OCI-LY1 (cell line): Measurements from ENCODE around the gene WNT16.
A peak's percentile ranks its signal among the peaks of the same experiment; 100 is the strongest.

ENCODE experiments used
- H2AFZ ChIP-seq: fragments of 200-600 bp; sonication (generic), shearing (Covaris generic); 2 replicates; pipeline ENCODE4 v1.6.0; 2014; ENCODE audit warnings: antibody characterized with exemption, mild to moderate bottlenecking, low read length
- H3F3A ChIP-seq: fragments of 200-600 bp; sonication (generic), shearing (Covaris generic); 2 replicates; pipeline ENCODE4 v1.6.0; 2014; ENCODE audit warnings: mild to moderate bottlenecking, antibody characterized with exemption, low read length, moderate library complexity; ENCODE audit not compliant: insufficient read depth
- H3K27ac ChIP-seq: fragments of 200-600 bp; sonication (generic); 2 replicates; pipeline ENCODE4 v1.5.1; 2014; ENCODE audit warnings: low read length, mixed run types, mild to moderate bottlenecking, low read depth; ENCODE audit not compliant: poor library complexity, severe bottlenecking
- H3K27me3 ChIP-seq: fragments of 200-600 bp; sonication (generic); 2 replicates; pipeline ENCODE4 v1.6.0; 2014; ENCODE audit warnings: antibody characterized with exemption, mild to moderate bottlenecking, low read length, moderate library complexity; ENCODE audit not compliant: insufficient read depth
- H3K36me3 ChIP-seq: fragments of 200-600 bp; sonication (generic); 2 replicates; pipeline ENCODE4 v1.6.1; 2014; ENCODE audit warnings: mild to moderate bottlenecking, antibody characterized with exemption, low read length, moderate library complexity, mixed read lengths; ENCODE audit not compliant: insufficient read depth
- H3K4me1 ChIP-seq: fragments of 200-600 bp; sonication (generic); 2 replicates; pipeline ENCODE4 v1.5.1; 2014; ENCODE audit warnings: mild to moderate bottlenecking, low read length, moderate library complexity; ENCODE audit not compliant: insufficient read depth, severe bottlenecking
- H3K4me2 ChIP-seq: fragments of 200-600 bp; sonication (generic), shearing (Covaris generic); 2 replicates; pipeline ENCODE4 v1.6.1; 2014; ENCODE audit warnings: low read length
- H3K4me3 ChIP-seq: fragments of 200-600 bp; sonication (generic); 2 replicates; pipeline ENCODE4 v1.5.1; 2014; ENCODE audit warnings: low read length, low read depth, mild to moderate bottlenecking, mixed read lengths; ENCODE audit not compliant: poor library complexity, severe bottlenecking
- H3K79me2 ChIP-seq: fragments of 200-600 bp; shearing (Covaris generic); 2 replicates; pipeline ENCODE4 v1.6.1; 2016; ENCODE audit warnings: mixed run types, low read length, mixed read lengths; ENCODE audit not compliant: insufficient read depth
- H3K9ac ChIP-seq: fragments of 200-600 bp; sonication (generic), shearing (Covaris generic); 2 replicates; pipeline ENCODE4 v1.6.1; 2014; ENCODE audit warnings: mild to moderate bottlenecking, low read length, mixed read lengths
- H3K9me2 ChIP-seq: fragments of 200-600 bp; sonication (generic), shearing (Covaris generic); 2 replicates; pipeline ENCODE4 v1.6.1; 2014; ENCODE audit warnings: low read depth, mild to moderate bottlenecking, low read length, mixed read lengths
- H3K9me3 ChIP-seq: fragments of 200-600 bp; shearing (Covaris generic); 2 replicates; pipeline ENCODE4 v1.6.1; 2014; ENCODE audit warnings: low read length, mixed read lengths
- H4K20me1 ChIP-seq: fragments of 200-600 bp; sonication (generic), shearing (Covaris generic); 2 replicates; pipeline ENCODE4 v1.6.0; 2016; ENCODE audit warnings: mild to moderate bottlenecking, low read length; ENCODE audit not compliant: insufficient read depth
- EZH2 ChIP-seq: fragments of 200-600 bp; sonication (generic), shearing (Covaris generic); IDR thresholded peaks from 2 replicates; pipeline ENCODE4 v1.8.0; 2017; ENCODE audit warnings: borderline replicate concordance, mixed run types, mild to moderate bottlenecking, antibody characterized with exemption, low read length, moderate library complexity, mixed read lengths
- TF ChIP-seq, protein P1 (sequence below): fragments of 200-600 bp; sonication (generic), shearing (Covaris generic); IDR thresholded peaks from 2 replicates; pipeline ENCODE4 v1.5.1; 2017; ENCODE audit warnings: mild to moderate bottlenecking, antibody characterized with exemption, low read length, moderate library complexity, mixed read lengths

Gene WNT16

DNA sequence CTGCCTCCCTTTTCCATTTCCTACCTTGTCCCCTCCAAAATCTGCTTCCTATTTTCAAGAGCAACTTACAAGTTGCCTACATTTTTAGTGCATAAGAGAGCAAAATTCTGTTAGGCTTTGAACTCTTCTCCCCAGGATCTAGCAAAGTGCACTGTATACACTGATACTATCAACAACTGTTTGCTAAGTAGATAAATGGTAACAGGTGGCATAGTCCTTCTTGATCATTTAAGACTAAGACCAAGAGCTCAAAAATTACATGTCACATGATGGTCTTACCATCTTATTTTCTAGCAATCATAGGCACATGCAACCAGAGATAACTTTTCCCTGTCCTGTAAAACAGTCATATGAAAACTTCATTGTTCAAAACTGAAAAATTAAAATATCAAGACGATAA is 51.1 kb downstream of the WNT16 start:
- no peaks in the 10 kb centered on the region for H3K9me2 ChIP-seq
- H2AFZ ChIP-seq: no peak overlapping the region
- H3K9ac ChIP-seq: no peak overlapping the region
- H3K27ac ChIP-seq: no peak overlapping the region
- peaks cover 4% of the 10 kb centered on the region; the same call in 1 of the 2 replicates for H3F3A ChIP-seq
- H3K4me2 ChIP-seq: no peak overlapping the region
- peaks cover 72% of the 10 kb centered on the region for H3K4me1 ChIP-seq
- H3K79me2 ChIP-seq: peaks cover 22% of the 10 kb centered on the region
- H3K4me3 ChIP-seq: no peak overlapping the region
- no peaks in the 10 kb centered on the region for H3K9me3 ChIP-seq
- peaks cover 63% of the 10 kb centered on the region for H3K36me3 ChIP-seq
- H4K20me1 ChIP-seq: no peaks in the 10 kb centered on the region
- no peaks in the 10 kb centered on the region for H3K27me3 ChIP-seq
- TF ChIP-seq, protein P1, sequence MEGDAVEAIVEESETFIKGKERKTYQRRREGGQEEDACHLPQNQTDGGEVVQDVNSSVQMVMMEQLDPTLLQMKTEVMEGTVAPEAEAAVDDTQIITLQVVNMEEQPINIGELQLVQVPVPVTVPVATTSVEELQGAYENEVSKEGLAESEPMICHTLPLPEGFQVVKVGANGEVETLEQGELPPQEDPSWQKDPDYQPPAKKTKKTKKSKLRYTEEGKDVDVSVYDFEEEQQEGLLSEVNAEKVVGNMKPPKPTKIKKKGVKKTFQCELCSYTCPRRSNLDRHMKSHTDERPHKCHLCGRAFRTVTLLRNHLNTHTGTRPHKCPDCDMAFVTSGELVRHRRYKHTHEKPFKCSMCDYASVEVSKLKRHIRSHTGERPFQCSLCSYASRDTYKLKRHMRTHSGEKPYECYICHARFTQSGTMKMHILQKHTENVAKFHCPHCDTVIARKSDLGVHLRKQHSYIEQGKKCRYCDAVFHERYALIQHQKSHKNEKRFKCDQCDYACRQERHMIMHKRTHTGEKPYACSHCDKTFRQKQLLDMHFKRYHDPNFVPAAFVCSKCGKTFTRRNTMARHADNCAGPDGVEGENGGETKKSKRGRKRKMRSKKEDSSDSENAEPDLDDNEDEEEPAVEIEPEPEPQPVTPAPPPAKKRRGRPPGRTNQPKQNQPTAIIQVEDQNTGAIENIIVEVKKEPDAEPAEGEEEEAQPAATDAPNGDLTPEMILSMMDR: no peak
- no peak for TF ChIP-seq EZH2

DNA sequence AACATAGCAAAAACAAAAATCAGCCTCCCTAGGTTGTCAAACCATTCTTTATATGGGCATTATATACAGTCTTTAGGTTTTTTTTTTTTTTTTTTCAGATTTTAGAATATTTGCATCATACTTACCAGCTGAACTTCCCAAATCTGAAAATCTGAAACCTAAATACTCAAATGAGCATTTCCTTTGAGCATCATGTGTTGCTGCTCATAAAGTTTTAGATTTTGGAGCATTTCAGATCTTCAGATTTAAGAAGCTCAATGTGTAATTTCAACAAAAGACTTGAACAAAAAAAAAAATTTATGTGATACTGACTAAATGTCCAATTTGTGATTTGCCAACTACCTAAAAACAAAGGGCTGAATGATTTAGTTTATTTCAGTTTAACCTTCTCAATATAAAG is 53.7 kb downstream of the WNT16 start:
- Histone ChIP-seq H3K4me2 (no peak overlapping the region), H2AFZ (no peak overlapping the region), H3K79me2 (peaks cover 48% of the 10 kb centered on the region), H3K4me3 (no peak overlapping the region), H3K9me3 (no peaks in the 10 kb centered on the region), H3K27ac (peak overlapping the region; percentile 77), H3K27me3 (no peaks in the 10 kb centered on the region), H4K20me1 (no peaks in the 10 kb centered on the region), H3K4me1 (peaks cover 79% of the 10 kb centered on the region), H3K9me2 (no peaks in the 10 kb centered on the region), H3F3A (no peaks in the 10 kb centered on the region), H3K36me3 (peaks cover 37% of the 10 kb centered on the region), H3K9ac (no peak overlapping the region)
- TF ChIP-seq EZH2: no peak
- TF ChIP-seq, protein P1: no peak

DNA sequence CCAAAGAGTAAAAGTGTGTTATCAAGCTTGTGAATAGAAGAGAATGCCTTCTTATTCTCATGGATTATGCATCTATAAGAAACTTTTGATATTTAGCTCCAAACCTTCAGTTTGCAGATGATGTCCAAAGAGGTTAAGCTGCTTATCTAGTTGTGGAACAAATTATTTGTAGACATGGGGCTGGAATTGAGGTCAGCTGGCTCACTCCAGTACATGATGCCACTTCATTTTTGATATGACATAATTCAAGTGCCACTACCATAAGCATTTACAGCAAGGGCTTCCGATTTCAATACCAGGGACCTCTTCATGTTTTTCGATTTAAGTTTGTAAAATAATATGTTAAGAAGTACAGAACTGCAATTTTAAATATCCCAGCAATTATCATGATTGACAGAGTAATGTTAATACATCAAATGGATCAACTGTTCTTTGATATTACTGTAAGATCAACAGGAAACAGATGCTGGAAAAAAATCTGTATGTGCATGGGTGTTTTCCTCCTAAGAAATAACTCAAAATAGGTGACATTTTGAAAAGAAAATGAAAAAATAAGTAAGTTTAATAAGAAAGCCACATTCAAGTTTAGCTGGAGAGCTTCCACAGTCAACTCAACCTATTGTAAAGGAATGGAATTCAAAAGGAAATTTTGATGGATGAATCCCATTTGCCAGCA is 54.6 kb downstream of the WNT16 start:
- H3K9ac ChIP-seq: no peak overlapping the region
- H3K27me3 ChIP-seq: no peaks in the 10 kb centered on the region
- peak overlapping the region; percentile 77 for H3K27ac ChIP-seq
- peak overlapping the region; percentile 19; the same call in 1 of the 2 replicates for H3K4me2 ChIP-seq
- H3K4me1 ChIP-seq: peaks cover 84% of the 10 kb centered on the region
- H2AFZ ChIP-seq: no peak overlapping the region
- no peaks in the 10 kb centered on the region for H3K9me3 ChIP-seq
- peaks cover 28% of the 10 kb centered on the region for H3K36me3 ChIP-seq
- H3K79me2 ChIP-seq: peaks cover 57% of the 10 kb centered on the region
- no peaks in the 10 kb centered on the region for H3F3A ChIP-seq
- H3K4me3 ChIP-seq: no peak overlapping the region
- no peaks in the 10 kb centered on the region for H4K20me1 ChIP-seq
- TF ChIP-seq, protein P1: no peak
- TF ChIP-seq EZH2: no peak
- no peaks in the 10 kb centered on the region for H3K9me2 ChIP-seq
